Putamen (tissue), 1 donor: ENCODE data around the gene STEAP3.

Source experiments
- DNase-seq: peaks from one replicate; pipeline ENCODE4 v3.0.0-alpha.2; 2016; ENCODE audit warnings: low spot score

The STEAP3 gene

DNA sequence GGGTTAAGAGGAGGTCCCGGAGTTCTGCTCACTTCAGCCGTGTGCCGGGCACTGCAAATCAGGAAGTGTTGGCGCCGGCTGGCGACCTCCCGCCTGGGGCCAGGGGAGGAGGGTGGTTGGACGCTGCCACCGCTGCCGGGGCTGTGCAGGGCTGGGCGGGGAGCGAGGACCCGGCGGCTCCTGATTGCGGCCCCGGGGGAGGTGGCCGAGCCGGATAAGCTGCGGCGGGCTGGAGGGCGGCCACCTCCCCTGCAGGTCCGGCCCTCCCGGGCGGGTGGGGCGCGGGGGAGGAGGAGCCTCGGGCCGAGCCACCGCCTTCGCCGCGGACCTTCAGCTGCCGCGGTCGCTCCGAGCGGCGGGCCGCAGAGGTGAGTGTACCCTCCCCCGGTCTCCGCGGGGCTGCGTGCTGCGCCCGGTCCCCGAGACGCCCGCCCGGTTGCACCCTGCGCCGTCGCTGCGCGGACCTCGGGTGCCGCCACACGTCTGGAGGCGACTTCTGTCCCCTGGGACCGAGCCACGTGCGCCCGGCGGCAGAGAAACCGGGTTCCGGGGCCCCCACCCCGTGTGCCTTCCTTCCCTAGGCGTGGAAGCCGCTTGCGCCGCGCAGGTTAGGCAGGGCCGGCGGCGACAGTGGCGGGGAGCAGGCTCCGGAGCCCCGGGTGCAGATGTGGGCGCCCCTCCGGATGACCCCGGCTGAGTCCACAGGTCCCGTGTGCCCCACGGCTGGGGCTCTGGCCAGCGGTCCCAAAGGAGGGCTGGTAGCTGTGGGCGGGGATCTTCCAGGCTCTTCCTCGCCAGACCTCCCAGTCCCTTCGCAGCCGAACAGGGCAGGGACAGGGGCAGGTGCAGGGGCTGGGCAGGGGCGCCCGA, at the start of gene STEAP3:
STEAP3 (plus strand) TSS at position 314 of the 870 bp plus-strand sequence. CDS start 7,179 bp downstream, outside the sequence.
- DNase-seq, result peak; percentile 18

DNA sequence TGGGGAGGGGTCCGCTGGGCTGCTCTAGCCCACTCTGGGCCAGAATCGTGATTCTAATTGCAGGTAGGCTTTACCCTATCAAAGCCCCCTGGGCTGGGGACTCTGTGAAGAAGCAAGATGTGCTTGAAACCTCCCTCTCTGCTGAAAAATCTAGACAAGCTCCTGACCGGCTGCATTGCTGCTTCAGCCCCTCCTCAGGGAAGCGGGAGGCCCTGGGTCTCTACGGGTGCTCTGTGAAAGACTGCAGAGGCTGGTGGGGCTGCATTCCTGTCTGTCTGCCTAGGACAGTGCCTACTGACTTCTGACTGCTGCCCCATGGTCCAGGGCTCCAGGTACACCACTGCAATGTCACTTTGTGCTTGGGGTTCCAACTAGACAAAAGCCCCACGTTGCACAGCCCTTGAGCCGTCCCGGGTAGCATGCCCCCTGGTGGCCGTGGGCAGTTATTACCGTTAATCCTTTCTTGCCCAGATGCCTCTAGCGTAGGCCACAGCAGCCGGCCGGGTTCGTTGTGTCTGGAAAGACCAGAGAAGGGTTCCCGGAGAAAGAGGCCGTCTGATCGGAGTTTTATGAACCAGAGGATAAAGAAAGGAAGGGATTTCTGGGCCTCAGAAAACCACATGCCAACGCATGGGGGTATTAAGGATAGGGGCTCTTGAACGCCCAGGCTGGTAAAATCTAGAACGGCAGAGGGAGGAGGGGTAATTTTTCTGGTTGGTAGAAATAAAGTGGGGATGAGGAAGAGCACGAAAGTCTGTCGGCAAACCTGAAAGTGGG, 49.2 kb upstream of the STEAP3 start:
- no peak for DNase-seq

GRCh38 chr2:119174993-119175347, 48.7 kb upstream of the STEAP3 start:
- DNase-seq, result no peak

DNA sequence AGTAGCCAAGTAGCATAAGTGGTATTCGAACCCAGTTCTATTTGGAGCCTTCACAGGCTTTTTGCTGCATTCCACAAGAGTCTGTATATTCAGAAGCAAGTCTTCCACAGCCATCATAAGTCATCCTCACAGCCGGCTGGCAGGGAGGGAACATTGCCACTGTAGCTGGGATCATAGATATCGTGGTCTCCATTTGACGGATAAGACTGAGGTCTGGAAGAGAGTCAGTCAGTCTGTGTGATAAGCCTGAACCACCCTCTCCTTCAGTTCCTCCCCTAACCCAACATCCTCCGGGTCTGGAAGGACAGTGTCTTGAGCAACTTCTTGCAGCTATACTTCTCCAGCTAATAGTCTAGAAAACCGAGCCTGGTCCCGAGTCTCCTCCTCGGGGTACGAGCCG, 48.1 kb upstream of the STEAP3 start:
- DNase-seq, result no peak

GRCh38 chr2:119177171-119177837, 46.3 kb upstream of the STEAP3 start:
- no peak for DNase-seq

DNA sequence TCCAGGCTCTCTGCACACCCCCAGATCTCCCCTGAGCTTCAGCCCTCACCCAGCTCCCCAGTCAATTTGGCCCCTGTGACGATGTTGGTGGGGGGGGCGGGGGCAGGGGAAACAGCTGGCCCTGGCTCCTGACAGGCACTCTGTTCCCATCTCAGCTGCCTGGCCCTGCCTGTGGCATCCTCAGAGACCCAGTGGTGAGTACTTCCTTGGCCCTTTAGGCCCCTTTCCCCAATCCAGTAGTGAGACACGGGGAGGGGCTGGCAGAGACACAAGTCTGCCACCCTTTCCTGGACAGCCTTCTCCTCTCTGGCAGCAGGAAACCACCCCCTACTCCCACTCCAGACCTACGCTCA, 45.8 kb upstream of the STEAP3 start:
- DNase-seq, result no peak

- no peak for DNase-seq
These were observed 44.9 kb upstream of the STEAP3 start for GRCh38 chr2:119178776-119179175.

- DNase-seq, result no peak
These were observed 44.4 kb upstream of the STEAP3 start for GRCh38 chr2:119179202-119179601.

- DNase-seq, result no peak
These were observed 43.6 kb upstream of the STEAP3 start for GRCh38 chr2:119179991-119180390.

DNA sequence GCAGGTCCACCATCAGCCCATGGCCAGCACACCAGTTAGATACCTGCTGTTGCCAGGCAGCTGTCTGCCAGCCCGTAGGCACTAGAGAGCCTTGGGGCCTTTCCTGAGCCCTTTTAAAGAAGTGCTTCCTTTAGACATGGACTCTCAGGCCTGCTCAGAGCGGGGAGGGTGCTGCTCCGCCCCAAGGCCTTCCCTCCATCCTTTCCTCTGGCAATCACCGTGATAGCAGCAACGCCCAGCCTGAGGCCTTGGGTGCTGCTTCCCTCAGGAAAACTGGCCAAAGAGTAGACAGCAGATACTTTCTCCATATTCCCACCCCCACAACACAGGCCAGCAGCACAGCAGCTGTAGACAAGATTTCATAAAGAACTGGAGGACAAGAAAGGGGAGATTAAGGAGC, 42.7 kb upstream of the STEAP3 start:
- DNase-seq, result no peak

GRCh38 chr2:119181391-119181790, 42.2 kb upstream of the STEAP3 start:
- DNase-seq, result no peak

DNA sequence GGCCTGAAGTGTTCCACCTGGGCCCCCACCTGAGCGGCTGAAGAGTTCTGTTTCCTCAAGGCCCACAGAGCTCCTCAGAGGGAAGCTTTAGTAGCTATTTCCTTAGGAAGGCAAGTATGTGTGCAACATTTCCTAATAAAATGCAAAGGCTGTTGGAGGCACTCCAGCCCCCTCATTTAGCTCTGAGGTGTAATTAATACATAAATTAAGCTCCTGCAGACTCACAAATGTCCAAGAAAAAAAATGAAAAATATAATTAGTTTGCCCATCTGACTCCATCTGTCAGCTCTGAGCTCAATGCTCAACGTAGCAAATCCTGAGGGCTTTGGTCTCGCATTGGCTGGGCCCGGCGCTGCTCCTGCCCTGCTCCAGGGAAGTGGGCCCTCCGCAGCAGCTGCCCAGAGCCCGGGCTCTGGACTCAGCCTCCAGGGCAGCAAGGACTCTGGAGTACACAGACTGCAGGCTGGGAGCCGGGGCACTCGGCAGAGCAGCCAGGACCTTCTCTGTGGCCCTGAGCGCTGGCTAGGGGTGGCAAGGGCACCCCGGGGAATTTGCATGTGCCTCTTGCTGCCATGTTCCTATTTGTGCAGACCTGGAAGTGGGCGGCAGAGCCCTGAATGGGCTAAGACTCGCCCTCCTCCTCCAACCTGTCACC, 41.7 kb upstream of the STEAP3 start:
- no peak for DNase-seq

DNA sequence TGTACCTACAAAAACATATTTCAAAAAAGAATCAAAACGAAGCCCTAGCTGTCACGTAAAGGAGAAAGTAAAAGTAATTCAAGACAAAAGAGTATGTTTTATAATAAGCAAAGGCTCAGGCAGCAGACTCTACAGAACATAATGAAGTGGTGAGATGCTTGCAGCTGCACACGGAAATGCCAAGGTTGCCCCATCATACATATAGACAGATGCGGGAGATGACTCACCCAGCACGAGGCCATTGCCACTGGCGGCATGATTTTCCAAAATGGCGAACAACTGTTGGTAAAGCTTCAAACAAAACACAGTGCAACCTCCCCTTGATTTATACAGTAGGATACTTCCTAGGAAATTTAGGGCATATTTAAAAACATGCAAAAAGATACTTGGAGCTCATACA, 39.1 kb upstream of the STEAP3 start:
- DNase-seq, result no peak

DNA sequence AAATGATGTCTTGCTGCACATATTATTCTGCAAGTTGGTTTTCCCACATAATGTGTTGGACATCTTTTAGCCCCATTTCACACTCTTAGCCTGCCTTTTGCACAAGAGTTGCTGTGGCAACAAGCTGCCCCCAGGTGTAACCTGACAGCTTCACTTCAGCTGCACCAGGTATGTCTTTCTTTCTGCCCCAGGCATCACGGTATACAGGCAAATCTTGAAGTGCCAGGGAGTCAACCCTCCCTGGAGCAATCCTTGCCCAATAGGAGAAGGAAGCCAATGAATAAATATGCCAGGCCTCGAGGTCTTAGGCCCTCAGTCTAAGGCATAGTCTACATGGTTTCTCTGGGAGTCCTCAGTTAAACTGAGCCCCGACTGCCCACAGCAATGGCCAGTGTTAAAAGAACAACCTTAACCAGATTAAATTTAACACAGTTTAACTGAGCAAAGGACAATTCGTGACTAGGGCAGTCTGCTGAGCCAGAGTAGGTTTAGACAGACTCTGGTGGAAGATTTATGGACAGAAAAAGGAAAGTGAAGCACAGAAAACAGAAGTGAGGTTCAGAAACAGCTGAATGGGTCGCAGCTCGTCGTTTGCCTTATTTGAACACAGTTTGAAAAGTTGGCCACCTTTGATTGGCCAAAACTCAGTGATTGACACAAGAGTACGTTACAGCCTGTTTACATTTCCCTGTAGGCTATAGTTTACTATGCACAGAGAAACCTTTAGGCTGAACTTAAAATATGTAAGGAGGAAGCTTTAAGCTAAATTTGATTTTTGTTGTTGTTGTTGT, 33.1 kb upstream of the STEAP3 start:
- no peak for DNase-seq

DNA sequence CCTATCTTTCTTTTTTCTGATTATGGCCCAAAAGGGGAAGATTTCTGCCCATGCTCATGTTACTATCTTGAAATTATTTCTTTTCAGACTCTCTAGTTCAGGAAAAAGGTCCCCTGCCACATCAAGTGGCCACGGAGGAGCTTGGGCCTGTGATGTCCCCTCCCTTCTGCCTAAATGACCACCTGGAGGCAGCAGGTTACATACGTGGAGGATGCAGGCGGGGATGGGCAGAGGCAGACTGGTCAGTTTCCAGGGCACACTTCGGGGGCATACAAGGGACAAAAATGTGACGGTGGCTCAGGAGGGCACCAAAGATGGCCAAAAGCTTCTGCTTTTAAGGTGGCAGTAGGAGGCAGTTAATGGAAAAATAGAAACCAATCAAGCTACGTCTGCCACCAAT, 30.7 kb upstream of the STEAP3 start:
- DNase-seq, result no peak

GRCh38 chr2:119195001-119195400, 28.6 kb upstream of the STEAP3 start:
- DNase-seq, result no peak

- DNase-seq, result no peak
These were observed 27.7 kb upstream of the STEAP3 start for GRCh38 chr2:119195887-119196286.

- DNase-seq, result no peak
These were observed 27.1 kb upstream of the STEAP3 start for GRCh38 chr2:119196301-119197125.

DNA sequence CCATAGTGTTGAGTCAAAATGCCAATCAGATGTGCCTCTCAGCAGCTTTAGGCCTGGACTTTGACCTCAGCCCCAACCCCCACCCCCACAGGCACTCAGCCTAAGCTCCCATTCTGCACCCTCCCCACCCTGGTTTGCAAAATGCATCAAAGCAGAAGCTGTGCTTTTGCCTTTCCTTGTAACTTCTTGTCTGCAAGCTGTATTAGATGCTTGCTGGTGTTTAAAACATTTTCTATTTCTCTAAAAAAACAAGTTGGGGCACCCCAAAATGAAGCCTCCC, 26.6 kb upstream of the STEAP3 start:
- no peak for DNase-seq

DNA sequence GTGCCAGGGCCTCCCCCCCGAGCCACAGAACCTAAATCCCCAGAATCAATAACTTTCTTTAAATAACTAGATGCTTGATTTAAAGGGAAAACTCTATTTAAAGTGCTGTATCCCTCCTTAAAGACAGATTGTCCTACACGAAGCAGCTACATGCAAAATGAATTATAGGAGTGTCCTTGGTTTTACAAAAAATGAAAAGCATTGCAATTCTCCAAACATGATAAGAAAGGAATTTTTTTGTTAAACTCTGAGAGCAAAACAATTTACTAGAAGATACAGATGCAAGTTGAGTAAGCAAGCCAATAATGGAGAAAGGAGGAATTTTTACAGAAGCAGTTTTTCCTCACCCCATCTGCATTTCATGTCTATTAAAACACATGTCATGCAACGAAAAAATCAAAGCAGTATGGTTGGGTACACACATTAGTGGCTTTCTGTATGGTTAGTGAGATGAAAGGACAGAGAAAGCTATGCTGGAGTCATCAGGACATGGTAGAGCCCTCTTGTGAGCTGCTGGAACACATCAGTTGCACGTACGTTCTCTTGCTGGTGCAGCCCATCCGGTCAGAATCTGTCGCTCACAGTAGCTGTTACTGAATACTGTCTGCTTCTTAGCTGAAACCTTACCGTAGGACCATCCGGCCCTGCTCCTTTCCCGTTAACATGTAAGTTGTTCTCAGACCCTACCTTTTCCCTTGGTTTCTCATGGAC, 25.9 kb upstream of the STEAP3 start:
- DNase-seq, result no peak
